Mucosa of stomach (tissue), 1 donor: Measurements from ENCODE around the gene ACTL6A.
"Not testable (repeated sequence)": the region's sequence is repeated elsewhere in the genome, so short reads cannot be mapped to it uniquely, and the experiment has no call there.

Source experiments
- H3K27me3 ChIP-seq: one replicate; pipeline ENCODE4 v1.7.0; 2013; ENCODE audit warnings: mild to moderate bottlenecking, low read length; ENCODE audit not compliant: control insufficient read depth, insufficient read depth
- H3K36me3 ChIP-seq: one replicate; pipeline ENCODE4 v1.7.0; 2013; ENCODE audit warnings: low read length; ENCODE audit not compliant: control insufficient read depth, insufficient read depth
- H3K4me1 ChIP-seq: one replicate; pipeline ENCODE4 v1.7.0; 2013; ENCODE audit warnings: mild to moderate bottlenecking, low read length; ENCODE audit not compliant: control insufficient read depth, insufficient read depth
- H3K4me3 ChIP-seq: one replicate; pipeline ENCODE4 v1.7.0; 2013; ENCODE audit warnings: low read length
- H3K9ac ChIP-seq: one replicate; pipeline ENCODE4 v1.7.0; 2013; ENCODE audit warnings: mild to moderate bottlenecking, low read length, moderate library complexity
- H3K9me3 ChIP-seq: one replicate; pipeline ENCODE4 v1.7.0; 2013; ENCODE audit warnings: mild to moderate bottlenecking, low read length, moderate library complexity; ENCODE audit not compliant: control insufficient read depth
- donor health status: Pancreatic carcinoma.

The ACTL6A gene

GRCh38 chr3:179562591-179563270, at the start of gene ACTL6A:
Gene ACTL6A, plus strand, starts transcription at chr3:179562926. Its CDS starts 167 bp downstream, at chr3:179563093.
- Histone ChIP-seq H3K36me3 (no peaks in the 10 kb centered on the region), H3K9ac (peak within 1 kb of the TSS; percentile 76), H3K9me3 (no peaks in the 10 kb centered on the region), H3K27me3 (no peaks in the 10 kb centered on the region), H3K4me1 (no peaks in the 10 kb centered on the region), H3K4me3 (peak within 1 kb of the TSS; percentile 70)

GRCh38 chr3:179513862-179514261, 48.9 kb upstream of the ACTL6A start:
- Histone ChIP-seq H3K9me3 (no peaks in the 10 kb centered on the region), H3K9ac (no peak overlapping the region), H3K27me3 (no peaks in the 10 kb centered on the region), H3K4me3 (no peak overlapping the region), H3K36me3 (no peaks in the 10 kb centered on the region), H3K4me1 (no peaks in the 10 kb centered on the region)

GRCh38 chr3:179516461-179517251, 46.1 kb upstream of the ACTL6A start:
- not testable (repeated sequence) for H3K27me3 ChIP-seq, H3K36me3 ChIP-seq, H3K9ac ChIP-seq, H3K4me1 ChIP-seq, H3K4me3 ChIP-seq, H3K9me3 ChIP-seq

GRCh38 chr3:179526482-179526881, 36.2 kb upstream of the ACTL6A start:
- no peaks in the 10 kb centered on the region for H3K36me3 ChIP-seq
- no peaks in the 10 kb centered on the region for H3K9me3 ChIP-seq
- no peaks in the 10 kb centered on the region for H3K4me1 ChIP-seq
- no peaks in the 10 kb centered on the region for H3K27me3 ChIP-seq
- H3K9ac ChIP-seq = no peak overlapping the region
- H3K4me3 ChIP-seq = no peak overlapping the region

- Histone ChIP-seq H3K4me1 (no peaks in the 10 kb centered on the region), H3K9ac (no peak overlapping the region), H3K4me3 (no peak overlapping the region), H3K27me3 (no peaks in the 10 kb centered on the region), H3K36me3 (no peaks in the 10 kb centered on the region), H3K9me3 (no peaks in the 10 kb centered on the region)
Measured at GRCh38 chr3:179526989-179527391, 35.7 kb upstream of the ACTL6A start.

GRCh38 chr3:179528772-179529171, 34.0 kb upstream of the ACTL6A start:
- no peaks in the 10 kb centered on the region for H3K9me3 ChIP-seq
- no peaks in the 10 kb centered on the region for H3K27me3 ChIP-seq
- H3K4me1 ChIP-seq = no peaks in the 10 kb centered on the region
- no peak overlapping the region for H3K9ac ChIP-seq
- H3K4me3 ChIP-seq = no peak overlapping the region
- no peaks in the 10 kb centered on the region for H3K36me3 ChIP-seq

GRCh38 chr3:179531576-179531975, 31.1 kb upstream of the ACTL6A start:
- Histone ChIP-seq H3K27me3 (no peaks in the 10 kb centered on the region), H3K9me3 (no peaks in the 10 kb centered on the region), H3K9ac (no peak overlapping the region), H3K4me3 (no peak overlapping the region), H3K4me1 (no peaks in the 10 kb centered on the region), H3K36me3 (no peaks in the 10 kb centered on the region)

GRCh38 chr3:179533274-179533673, 29.5 kb upstream of the ACTL6A start:
- H3K36me3 ChIP-seq = no peaks in the 10 kb centered on the region

GRCh38 chr3:179536256-179536655, 26.5 kb upstream of the ACTL6A start:
- H3K4me1 ChIP-seq = no peaks in the 10 kb centered on the region
- no peaks in the 10 kb centered on the region for H3K27me3 ChIP-seq
- H3K36me3 ChIP-seq = no peaks in the 10 kb centered on the region

More at GRCh38 chr3:179533274-179533673, 29.5 kb upstream of the ACTL6A start:
- Histone ChIP-seq H3K27me3 (no peaks in the 10 kb centered on the region), H3K4me3 (no peak overlapping the region), H3K4me1 (no peaks in the 10 kb centered on the region), H3K9ac (no peak overlapping the region), H3K9me3 (no peaks in the 10 kb centered on the region)

GRCh38 chr3:179541094-179541493, 21.6 kb upstream of the ACTL6A start:
- H3K9ac ChIP-seq = no peak overlapping the region
- no peaks in the 10 kb centered on the region for H3K4me1 ChIP-seq
- H3K27me3 ChIP-seq = no peaks in the 10 kb centered on the region
- no peak overlapping the region for H3K4me3 ChIP-seq
- H3K9me3 ChIP-seq = no peaks in the 10 kb centered on the region
- H3K36me3 ChIP-seq = no peaks in the 10 kb centered on the region

More at GRCh38 chr3:179536256-179536655, 26.5 kb upstream of the ACTL6A start:
- Histone ChIP-seq H3K9me3 (no peaks in the 10 kb centered on the region), H3K9ac (no peak overlapping the region), H3K4me3 (no peak overlapping the region)

GRCh38 chr3:179541596-179541995, 21.1 kb upstream of the ACTL6A start:
- no peaks in the 10 kb centered on the region for H3K4me1 ChIP-seq
- no peaks in the 10 kb centered on the region for H3K9me3 ChIP-seq
- no peak overlapping the region for H3K4me3 ChIP-seq
- H3K27me3 ChIP-seq = no peaks in the 10 kb centered on the region
- H3K36me3 ChIP-seq = no peaks in the 10 kb centered on the region
- H3K9ac ChIP-seq = no peak overlapping the region

GRCh38 chr3:179542375-179542774, 20.4 kb upstream of the ACTL6A start:
- Histone ChIP-seq H3K36me3 (no peaks in the 10 kb centered on the region), H3K27me3 (no peaks in the 10 kb centered on the region), H3K4me3 (no peak overlapping the region), H3K9ac (no peak overlapping the region), H3K4me1 (no peaks in the 10 kb centered on the region), H3K9me3 (no peaks in the 10 kb centered on the region)
